OCI-LY3 (cell line): ENCODE measurements around the gene SWSAP1.

Experiments
- EZH2phosphoT487 ChIP-seq: fragments of 200-600 bp; shearing (Covaris generic); IDR thresholded peaks from 2 replicates; pipeline ENCODE4 v1.6.1; 2018; ENCODE audit warnings: antibody characterized with exemption, mixed run types, low read depth
- TF ChIP-seq, protein P1 (sequence below): fragments of 200-600, 300-600 bp; sonication (generic); IDR thresholded peaks from 2 replicates; pipeline ENCODE4 v1.5.1; 2014; ENCODE audit warnings: antibody characterized with exemption, low read length, low read depth

DNA sequence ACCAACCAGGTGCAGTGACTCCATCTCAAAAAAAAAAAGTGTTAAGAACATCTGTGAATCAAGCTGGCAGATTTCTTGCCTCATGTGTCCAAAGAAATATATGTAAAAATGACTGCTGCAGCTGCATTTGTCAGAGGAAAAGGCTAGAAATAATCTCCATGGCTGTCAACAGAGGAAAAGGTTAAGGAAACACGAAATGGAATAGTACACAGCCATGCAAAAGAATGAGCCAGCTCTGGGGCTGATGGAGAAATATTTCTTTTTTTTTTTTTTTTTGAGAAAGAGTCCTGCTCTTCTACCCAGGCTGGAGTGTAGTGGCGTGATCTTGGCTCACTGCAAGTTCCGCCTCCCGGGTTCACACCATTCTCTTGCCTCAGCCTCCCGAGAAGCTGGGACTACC, 41.6 kb upstream of the SWSAP1 start:
- TF ChIP-seq, protein P1, sequence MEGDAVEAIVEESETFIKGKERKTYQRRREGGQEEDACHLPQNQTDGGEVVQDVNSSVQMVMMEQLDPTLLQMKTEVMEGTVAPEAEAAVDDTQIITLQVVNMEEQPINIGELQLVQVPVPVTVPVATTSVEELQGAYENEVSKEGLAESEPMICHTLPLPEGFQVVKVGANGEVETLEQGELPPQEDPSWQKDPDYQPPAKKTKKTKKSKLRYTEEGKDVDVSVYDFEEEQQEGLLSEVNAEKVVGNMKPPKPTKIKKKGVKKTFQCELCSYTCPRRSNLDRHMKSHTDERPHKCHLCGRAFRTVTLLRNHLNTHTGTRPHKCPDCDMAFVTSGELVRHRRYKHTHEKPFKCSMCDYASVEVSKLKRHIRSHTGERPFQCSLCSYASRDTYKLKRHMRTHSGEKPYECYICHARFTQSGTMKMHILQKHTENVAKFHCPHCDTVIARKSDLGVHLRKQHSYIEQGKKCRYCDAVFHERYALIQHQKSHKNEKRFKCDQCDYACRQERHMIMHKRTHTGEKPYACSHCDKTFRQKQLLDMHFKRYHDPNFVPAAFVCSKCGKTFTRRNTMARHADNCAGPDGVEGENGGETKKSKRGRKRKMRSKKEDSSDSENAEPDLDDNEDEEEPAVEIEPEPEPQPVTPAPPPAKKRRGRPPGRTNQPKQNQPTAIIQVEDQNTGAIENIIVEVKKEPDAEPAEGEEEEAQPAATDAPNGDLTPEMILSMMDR, result no peak
- TF ChIP-seq EZH2phosphoT487, result no peak
